Ovary (tissue), 3 donors: ENCODE measurements around the gene ETNK2.

ENCODE experiments used
- EP300 ChIP-seq: sonication (generic); formaldehyde crosslinking; IDR thresholded peaks from one replicate; pipeline ENCODE4 v1.6.1; 2017; ENCODE audit warnings: antibody characterized with exemption
- POLR2A ChIP-seq: fragments of 450-650 bp; IDR thresholded peaks from one replicate; pipeline ENCODE4 v1.6.1; 2017; ENCODE audit warnings: antibody characterized with exemption, mild to moderate bottlenecking, moderate library complexity
- TF ChIP-seq, protein P1 (sequence below), 3 donors: fragments of 450-650 bp in 2 of 3; fragments of 200-600 bp in 1 of 3; IDR thresholded peaks; one replicate each; pipeline versions ENCODE4 v1.5.1 to v1.8.0; 2016 to 2022; ENCODE audit warnings: antibody characterized with exemption in 3 of 3, mild to moderate bottlenecking in 1 of 3
- donor health status: DM: no; HTN: no; CAD: no.

DNA sequence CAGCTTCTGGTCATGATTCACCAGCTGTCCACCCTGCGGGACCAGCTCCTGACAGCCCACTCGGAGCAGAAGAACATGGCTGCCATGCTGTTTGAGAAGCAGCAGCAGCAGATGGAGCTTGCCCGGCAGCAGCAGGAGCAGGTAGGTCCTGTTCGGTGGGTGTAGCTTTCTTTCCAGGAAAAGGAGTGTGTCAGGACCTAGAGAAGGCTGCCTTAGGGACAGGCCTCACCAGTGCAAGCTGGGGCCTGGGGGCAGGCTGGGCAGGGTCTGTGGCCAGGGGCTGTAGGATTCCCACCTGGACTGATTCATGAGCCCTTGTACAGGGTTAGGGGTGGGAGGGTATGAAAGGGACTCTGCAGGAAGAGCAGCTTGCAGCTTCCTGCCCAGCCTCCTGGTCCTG, 35.3 kb downstream of the ETNK2 start:
- TF ChIP-seq, protein P1, sequence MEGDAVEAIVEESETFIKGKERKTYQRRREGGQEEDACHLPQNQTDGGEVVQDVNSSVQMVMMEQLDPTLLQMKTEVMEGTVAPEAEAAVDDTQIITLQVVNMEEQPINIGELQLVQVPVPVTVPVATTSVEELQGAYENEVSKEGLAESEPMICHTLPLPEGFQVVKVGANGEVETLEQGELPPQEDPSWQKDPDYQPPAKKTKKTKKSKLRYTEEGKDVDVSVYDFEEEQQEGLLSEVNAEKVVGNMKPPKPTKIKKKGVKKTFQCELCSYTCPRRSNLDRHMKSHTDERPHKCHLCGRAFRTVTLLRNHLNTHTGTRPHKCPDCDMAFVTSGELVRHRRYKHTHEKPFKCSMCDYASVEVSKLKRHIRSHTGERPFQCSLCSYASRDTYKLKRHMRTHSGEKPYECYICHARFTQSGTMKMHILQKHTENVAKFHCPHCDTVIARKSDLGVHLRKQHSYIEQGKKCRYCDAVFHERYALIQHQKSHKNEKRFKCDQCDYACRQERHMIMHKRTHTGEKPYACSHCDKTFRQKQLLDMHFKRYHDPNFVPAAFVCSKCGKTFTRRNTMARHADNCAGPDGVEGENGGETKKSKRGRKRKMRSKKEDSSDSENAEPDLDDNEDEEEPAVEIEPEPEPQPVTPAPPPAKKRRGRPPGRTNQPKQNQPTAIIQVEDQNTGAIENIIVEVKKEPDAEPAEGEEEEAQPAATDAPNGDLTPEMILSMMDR (IDR thresholded peaks at IDR 0.05), result no peak
- TF ChIP-seq POLR2A (no peak), EP300 (no peak)
